Activated naive CD4-positive, alpha-beta T cell (primary cell): ENCODE results near the gene CSNK1G2.

Experiments used
- DNase-seq, 4 experiments: peaks; one replicate each; lab custom pipeline; 2025; lab: John Stamatoyannopoulos, UW

The CSNK1G2 gene

GRCh38 chr19:1968279-1969175 lies 27.6 kb downstream of the CSNK1G2 start:
- no peak for DNase-seq

- no peak for DNase-seq
Observed at GRCh38 chr19:1969176-1970002, 28.4 kb downstream of the CSNK1G2 start.

GRCh38 chr19:1970003-1970805 lies 29.2 kb downstream of the CSNK1G2 start:
- DNase-seq = no peak

DNA sequence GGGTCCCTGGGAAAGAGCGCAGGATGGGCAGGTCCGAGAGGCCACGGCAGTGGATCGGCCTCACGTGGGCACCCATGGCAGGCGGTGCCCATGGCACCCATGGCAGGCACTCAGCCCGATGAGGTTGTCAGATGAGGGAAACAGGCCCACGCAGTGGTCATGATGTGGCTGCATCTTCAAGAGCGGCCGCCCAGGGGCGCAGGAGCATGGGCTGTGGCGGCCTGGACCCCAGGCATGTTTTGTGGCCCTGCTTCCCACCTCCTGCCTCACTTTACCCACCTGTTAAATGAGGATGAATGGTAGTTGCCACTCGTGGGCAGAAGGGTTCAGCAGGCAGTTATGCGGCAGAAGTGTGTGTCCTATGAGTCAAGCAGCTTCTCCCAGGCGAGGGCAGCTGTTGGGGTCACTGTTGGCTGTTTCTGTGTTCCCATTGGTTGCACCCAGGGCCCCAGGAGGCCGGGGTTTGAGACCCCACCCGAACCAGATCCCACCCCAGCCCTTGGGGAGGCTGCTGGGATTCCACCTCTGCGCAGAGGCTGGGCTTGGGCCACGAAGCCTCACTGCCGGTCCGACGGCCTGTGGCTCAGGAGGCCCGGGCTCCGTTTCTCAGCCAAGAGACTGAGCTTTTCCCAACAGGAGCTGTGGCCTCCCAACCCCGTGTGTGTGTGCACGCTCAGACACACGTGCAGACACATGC lies 30.0 kb downstream of the CSNK1G2 start:
- no peak for DNase-seq

GRCh38 chr19:1974381-1975161 lies 33.6 kb downstream of the CSNK1G2 start:
- DNase-seq = no peak

DNA sequence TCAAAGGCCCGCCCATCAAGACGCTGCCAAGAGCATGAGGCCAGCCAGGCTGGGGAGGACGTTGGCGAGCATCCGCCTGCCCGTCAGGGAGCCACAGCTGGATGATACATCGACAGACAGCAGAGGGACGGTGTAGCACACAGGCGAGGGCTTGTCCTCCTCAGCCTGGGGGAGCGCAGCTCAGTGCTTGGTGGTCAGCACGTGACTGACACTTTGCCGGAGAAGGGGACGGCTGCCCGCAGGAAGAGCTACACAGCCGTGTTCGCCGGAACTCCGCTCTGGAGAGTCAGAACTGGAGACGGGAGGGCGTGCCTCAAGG lies 34.1 kb downstream of the CSNK1G2 start:
- no peak for DNase-seq

- DNase-seq = no peak
Observed at GRCh38 chr19:1977120-1977519, 36.1 kb downstream of the CSNK1G2 start.

GRCh38 chr19:1978346-1978894 lies 37.4 kb downstream of the CSNK1G2 start:
- no peak for DNase-seq

- DNase-seq = no peak
Observed at GRCh38 chr19:1979017-1979416, 38.0 kb downstream of the CSNK1G2 start.

GRCh38 chr19:1979642-1980041 lies 38.7 kb downstream of the CSNK1G2 start:
- DNase-seq = no peak

DNA sequence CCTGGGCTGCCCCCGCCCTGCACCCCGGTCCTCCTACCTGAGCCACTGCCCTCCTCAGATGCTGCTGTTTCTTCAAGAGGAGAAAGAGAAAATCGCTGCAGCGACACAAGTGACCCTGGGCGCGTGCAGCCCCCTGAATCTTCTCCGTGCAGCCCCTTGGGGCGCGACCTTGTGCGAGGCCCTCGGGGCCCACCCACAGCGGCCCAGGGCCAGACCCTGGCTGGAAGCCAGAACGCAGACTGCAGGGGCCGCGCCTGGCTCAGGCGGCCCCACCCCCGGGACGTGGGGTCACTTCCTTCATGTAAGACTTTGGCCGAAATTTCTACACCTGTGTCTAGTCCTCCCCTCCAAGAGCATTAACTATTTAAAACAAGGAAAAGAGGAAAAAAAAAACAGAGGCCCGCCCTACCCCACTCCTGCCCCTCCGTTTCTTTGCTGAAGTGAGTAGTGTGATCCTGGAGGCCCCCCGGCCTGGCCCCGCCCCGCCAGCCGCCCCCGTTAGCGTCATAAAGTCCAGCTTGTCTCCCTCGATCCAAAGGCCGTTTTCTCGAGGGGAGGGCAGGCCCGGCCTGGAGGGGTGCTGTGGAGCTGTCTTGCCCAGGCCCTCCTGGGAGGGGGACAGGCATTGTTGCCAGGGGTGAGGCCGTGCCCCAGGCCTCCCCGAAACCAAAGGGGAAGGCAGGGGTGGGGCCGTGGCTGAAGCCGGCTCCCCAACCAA lies 39.3 kb downstream of the CSNK1G2 start:
- DNase-seq = no peak

DNA sequence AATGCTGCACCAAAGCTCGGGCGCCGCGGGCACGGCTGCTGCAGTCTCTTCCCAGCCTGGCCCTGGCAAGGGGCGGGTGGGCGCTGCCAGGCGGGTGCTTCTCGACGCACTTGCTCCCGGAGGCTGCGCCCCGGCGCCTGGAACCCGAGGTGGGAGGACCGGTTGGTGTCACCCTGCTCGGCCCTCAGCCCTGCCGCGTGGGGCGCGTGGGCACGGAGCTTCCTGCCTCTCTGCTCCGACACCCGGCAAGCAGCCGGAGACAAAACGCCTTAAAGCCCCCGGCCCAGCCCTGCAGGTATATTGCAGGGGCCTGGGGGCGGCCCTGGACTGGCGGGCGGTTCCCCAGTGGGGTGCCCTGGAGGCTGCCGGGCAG lies 39.8 kb downstream of the CSNK1G2 start:
- DNase-seq = no peak

GRCh38 chr19:1981253-1981652 lies 40.3 kb downstream of the CSNK1G2 start:
- DNase-seq = no peak

- DNase-seq = no peak
Observed at GRCh38 chr19:1984357-1984756, 43.4 kb downstream of the CSNK1G2 start.

- DNase-seq = no peak
Observed at GRCh38 chr19:1985588-1986356, 44.8 kb downstream of the CSNK1G2 start.

DNA sequence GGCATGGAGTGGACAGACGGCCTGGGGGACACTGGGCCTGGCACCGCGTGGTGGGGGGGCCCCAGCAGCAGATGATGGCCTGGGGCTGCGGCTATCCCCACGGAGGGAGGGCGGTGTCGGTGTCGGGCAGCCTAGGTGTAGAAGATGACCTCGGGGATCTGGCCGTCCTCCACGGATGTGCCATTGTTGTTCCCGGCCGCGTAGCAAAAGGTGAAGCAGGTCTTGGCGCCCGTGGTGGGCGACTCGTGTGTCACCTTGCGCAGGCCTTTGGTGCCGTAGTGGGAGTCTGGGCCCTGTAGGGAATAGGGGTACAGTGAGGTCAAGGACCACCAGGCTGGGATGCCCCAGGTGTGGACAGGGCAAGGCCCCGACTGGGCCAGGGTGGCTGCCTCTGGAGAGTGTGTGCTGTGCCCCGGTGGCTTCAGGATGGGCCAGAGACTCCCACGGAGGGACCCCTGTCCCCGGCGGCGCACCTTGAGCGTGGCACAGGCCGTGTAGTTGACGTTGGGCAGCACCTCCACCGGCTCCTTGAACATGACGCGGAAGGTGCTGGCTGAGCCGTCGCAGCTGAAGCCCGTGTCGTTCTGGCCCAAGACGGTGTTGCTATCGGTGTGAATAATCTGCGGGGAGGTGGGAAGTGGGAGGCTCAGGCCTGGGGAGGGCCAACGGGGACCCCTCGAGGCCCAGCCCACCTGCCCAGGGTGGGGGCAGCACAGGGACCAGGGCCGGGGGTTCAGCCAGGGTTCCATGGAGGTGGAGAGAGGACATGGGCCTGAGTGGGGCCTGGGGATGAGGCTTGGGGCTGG lies 45.6 kb downstream of the CSNK1G2 start:
- no peak for DNase-seq

DNA sequence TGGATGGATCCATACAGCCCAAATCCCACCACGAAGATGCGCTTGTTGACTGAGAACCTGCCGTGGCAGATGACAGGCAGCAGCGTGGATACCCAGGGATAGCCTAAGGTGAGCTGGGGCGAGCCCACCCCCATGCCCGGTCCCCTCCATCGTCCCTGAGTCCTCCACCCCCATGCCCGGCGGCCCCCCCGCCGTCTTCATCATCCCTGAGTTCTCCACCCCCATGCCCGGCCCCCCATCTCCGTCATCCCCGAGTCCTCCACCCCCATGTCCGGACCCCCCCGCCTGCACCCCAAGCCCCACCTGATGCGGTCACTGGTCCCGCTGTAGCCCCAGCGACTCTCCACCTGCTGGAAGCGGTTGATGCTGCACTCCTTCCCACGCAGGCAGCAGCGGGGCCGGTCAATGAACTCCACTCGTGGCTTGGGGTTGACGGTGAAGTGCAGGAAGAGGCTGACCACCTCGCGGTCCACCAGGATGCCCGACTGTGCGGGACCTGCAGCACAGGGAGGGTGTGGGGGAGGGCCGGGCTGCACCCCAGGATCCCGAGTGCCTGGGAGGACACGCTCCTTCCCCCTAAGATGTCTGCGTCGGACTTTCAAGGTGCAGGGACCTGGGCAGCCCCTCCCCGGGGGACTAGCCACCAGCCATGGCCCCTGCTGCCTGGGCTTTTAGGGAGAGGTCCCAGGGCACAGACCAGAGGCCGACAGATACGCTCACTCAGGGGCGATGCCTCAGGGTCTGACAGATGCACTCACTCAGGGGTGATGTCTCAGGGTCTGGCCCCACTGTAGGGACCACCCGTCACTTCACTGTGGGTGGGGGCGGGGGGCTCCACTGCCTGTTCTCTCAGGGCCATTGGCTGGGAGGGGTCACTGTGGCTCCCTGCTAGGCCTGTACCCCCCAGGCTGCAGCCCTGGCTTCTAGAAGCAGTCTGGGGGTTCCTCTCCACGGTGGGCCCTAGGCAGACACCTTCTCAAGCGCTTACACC lies 46.5 kb downstream of the CSNK1G2 start:
- DNase-seq = no peak
